K562 (cell line): Measurements from ENCODE around the gene DMXL1.

Experiments
- EGR1 ChIP-seq: fragments of 450-650 bp; conservative IDR thresholded peaks from 2 replicates; pipeline ENCODE4 v1.6.1; 2017; ENCODE audit warnings: mild to moderate bottlenecking
- MAFK ChIP-seq: IDR thresholded peaks from 2 replicates; pipeline ENCODE4 v1.6.1; 2011; ENCODE audit warnings: low read length, improper control_type of control experiment
- RCOR1 ChIP-seq, 2 experiments: IDR thresholded peaks; 2 replicates each; pipeline ENCODE4 v1.6.1; 2012; ENCODE audit warnings: low read depth in 2 of 2, low read length in 2 of 2, borderline replicate concordance in 1 of 2, improper control_type of control experiment in 1 of 2
- TF ChIP-seq, protein P1 (sequence below): sonication (generic); formaldehyde crosslinking; IDR thresholded peaks from 2 replicates; pipeline ENCODE4 v1.9.0; 2022; ENCODE audit warnings: mild to moderate bottlenecking, missing genetic modification reagents

DNA sequence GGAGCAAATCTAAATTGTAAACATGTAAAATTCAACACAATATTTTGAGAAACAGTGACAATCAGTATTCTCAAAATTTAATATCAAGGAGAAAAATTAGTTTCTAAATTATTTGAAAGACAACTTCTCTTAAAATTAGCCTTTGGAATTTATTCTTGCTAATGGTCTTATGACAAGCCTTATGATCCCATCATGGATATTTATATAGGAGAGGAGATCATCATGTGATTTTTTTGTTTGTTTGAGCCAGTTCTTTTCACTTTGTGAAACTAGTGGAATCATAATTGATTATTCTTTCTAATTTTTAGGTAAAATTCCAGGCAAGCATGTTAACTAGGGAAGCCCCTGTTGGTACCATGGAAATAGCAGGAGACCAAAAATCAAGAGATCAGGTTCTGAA lies 24.7 kb downstream of the DMXL1 start:
- no peak for TF ChIP-seq RCOR1 (IDR thresholded peaks at IDR 0.05; ENCODE audit: borderline replicate concordance in 1 of 2, low read depth in 2 of 2, low read length in 2 of 2)
- TF ChIP-seq, protein P1, sequence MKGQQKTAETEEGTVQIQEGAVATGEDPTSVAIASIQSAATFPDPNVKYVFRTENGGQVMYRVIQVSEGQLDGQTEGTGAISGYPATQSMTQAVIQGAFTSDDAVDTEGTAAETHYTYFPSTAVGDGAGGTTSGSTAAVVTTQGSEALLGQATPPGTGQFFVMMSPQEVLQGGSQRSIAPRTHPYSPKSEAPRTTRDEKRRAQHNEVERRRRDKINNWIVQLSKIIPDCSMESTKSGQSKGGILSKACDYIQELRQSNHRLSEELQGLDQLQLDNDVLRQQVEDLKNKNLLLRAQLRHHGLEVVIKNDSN (CRISPR knock-in tag) = no peak
- no peak for TF ChIP-seq MAFK
- no peak for TF ChIP-seq EGR1
